ENCODE results near the gene NRN1L.
"Not testable (repeated sequence)": the region's sequence is repeated elsewhere in the genome, so short reads cannot be mapped to it uniquely, and the experiment has no call there.

The NRN1L gene

DNA sequence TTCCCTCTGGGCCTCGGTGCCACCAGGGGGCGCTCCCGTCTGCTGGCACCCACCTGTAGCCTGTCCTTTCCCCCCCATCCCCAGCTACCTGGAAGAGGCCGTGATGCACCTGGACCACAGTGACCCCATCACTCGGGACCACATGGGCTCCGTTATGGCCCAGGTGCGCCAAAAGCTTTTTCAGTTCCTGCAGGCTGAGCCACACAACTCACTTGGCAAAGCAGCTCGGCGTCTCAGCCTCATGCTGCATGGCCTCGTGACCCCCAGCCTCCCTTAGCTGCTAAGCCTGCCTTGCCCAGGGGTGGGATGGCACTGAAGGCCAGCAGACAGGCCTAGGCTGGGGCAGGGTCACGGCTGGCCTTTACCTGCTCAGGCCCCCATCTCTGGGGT is 818 bp upstream of the NRN1L start:
- DNase-seq = peak; percentile 71

DNA sequence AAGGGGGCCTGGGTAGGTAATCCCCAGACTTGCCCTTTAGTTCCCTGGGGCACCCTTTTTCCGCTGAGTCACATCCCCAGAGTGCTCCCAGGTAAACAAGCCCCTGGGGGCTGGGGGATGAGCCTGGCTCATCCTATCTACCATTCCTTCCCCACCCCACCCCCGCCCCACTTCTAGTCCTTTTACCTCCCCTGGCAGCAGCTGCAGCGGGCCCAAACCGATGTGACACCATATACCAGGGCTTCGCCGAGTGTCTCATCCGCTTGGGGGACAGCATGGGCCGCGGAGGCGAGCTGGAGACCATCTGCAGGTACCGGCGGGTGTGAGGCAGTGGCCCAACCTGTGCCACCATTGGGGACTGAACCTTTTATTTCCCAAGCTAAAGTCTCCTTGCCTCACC is 860 bp downstream of the NRN1L start:
- no peak for DNase-seq

DNA sequence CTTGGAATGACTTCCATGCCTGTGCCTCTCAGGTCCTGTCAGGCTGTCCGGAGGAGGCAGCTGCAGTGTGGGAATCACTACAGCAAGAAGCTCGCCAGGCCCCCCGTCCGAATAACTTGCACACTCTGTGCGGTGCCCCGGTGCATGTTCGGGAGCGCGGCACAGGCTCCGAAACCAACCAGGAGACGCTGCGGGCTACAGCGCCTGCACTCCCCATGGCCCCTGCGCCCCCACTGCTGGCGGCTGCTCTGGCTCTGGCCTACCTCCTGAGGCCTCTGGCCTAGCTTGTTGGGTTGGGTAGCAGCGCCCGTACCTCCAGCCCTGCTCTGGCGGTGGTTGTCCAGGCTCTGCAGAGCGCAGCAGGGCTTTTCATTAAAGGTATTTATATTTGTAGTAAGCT is 1.3 kb downstream of the NRN1L start:
- no peak for DNase-seq

DNA sequence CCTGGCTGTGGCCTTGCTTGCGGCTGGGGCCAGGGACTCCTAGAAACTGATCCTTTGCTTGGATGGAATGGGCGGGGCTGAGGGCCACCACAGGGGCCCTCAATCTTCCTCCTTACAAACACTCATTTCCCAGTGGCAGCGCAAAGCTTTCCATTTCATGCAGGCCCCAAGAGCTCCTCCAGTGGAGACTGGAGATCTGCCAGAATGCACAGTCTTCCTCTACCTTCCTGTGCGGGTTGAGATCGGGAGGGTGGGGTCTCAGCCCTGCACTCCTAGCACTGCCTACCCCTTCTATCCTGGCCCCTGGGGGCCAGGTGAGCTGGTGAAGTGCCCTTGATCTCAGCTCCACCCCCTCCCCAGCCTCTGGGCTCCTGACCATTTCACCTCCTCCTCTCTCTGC is 1.7 kb downstream of the NRN1L start:
- no peak for DNase-seq

DNA sequence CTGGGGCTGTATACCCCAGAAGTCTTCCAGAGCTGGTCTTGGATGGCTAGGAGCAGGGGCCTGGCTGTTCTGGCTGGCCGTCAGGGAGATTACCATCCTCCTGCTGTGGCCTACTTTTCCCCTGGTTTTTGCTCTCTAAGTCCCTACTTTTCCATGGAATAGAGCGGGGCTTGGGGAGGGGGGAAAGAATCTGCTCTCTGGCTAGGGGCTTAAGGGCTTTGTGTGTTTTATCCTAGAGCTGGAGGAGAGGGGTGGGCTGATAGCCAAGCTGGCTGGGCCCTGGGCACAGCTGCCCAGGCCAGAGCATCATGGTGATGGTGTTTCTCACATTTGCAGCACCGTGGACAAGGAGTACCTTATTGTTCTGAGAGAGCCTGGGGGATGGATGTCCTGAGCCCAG is 3.6 kb downstream of the NRN1L start:
- no peak for DNase-seq

DNA sequence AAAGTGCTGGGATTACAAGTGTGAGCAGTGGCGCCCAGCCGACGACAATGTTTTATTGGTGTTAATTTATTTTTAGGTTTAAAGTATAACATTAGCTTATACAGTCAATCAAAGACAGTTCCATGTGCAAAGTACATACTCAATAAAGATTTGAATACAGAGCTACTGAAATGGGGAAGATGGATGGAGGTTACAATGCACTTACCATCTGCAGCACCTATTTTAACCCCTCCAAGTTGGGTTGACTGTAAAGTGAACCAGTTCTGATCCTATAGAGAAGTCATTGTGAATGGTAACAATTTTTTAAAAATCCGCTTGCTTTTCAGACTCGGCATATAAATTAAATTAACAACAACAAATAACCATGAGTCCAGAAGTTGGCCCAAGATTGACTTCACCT is 7.7 kb downstream of the NRN1L start:
- no peak for DNase-seq

DNA sequence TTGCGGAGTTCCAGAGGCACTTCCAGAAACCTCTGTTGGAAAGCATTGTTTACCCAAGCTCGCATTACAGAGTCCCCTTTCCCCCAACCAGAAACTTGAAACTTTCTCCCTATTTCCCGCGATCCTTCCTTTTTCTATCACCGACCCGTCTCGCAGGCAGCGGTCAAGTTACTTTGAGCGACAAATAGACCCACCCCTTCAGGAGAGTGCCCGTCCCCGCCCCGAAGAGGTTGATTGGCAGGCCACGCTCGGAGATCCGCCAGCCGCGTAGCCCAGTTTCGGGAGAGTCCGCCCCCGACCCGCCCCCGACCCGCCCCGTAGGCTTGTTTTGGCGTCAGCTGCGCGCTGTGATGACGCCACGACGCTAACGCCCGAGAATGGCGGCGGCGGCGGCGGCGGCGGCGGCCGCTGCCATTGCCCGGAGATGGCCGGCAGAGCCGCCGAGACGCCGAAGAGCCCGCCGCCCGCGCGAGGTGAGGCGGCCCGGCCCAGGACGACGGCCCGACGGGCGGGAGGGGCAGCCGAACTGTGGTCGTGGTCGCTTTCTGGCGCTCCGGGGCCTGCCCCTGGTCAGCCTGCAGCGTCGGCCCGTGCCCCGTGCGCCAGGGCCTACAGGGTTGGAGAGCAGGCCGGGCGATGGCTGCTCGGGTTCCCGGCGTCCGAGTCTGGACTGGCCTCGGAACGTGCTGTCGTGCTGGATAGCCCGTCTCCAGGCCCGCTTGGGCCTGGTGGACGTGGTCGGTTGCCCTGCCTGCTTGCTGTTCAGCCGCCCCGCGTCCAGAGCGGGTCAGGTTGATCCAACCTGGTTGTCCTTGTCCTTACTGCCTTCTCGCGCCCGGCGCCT is 8.4 kb downstream of the NRN1L start, which contains the start of gene PSKH1:
Gene PSKH1 (plus strand): TSS at position 356 of the 844 bp plus-strand sequence. CDS start 15,496 bp downstream, outside the sequence.
- peak; percentile 99 for DNase-seq

DNA sequence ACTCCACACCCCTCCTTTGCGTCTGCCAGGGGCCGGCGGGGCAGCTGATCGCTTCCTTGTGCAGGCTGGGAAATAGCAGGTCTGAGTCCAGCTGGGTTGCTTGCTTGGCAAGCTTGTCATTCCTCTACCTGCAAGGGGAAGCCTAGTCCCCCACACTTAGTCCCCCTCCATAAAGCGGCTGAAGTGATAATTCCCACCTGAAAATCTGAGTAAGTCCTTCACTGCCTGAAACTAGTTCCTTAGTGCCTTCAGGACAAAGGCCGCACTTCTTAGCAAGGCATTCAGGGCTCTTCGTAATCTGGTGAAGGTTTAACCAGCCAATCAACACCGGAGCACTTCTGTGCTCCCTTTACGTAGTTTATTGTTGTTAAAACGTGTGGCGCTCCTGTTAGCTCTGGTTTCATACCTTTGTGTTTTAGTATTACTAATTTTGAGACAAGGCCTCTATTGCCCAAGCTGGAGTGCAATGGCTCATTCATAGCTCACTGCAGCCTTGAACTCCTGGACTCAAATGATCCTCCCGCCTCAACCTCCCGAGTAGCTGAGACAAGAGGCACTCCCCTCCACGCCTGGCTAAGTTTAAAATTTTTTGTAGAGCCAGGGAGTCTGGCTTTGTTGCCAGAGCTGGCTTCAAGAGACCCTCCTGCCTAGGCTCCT is 9.2 kb downstream of the NRN1L start:
- DNase-seq = no peak

DNA sequence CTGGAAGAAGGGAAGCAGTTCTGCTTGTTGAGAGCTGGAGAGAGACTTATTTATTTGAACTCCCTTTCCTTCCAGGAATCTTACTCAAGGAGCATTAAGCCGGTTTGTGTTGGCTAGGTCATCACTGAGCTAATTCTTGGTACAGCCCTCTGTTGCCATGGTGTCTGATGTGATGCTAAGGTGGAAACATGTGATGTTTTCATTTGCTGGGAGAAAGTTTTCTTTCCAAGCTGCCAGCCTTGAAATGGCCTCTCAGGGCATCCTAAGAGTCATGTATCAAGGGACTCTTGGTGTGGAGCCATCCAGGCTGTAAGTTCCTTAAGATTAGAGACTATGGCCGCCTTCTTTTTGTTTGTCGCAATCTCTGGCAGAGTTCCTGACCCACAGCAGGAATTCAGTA is 12.5 kb downstream of the NRN1L start:
- DNase-seq = no peak

DNA sequence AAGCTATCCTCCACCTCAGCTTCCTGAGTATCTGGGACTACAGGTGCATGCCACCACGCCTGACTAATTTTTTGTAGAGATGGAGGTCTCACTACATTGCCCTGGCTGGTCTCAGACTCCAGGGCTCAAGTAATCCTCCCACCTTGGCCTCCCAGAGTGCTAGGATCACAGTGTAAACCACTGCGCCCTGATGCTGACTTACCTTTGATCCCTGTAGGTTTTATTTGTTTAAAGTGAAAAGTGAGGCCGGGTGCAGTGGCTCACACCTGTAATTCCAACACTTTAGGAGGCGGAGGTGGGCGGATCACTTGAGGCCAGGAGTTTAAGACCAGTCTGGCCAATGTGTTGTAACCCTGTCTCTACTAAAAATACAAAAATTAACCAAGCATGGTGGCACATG is 17.0 kb downstream of the NRN1L start:
- DNase-seq = no peak

DNA sequence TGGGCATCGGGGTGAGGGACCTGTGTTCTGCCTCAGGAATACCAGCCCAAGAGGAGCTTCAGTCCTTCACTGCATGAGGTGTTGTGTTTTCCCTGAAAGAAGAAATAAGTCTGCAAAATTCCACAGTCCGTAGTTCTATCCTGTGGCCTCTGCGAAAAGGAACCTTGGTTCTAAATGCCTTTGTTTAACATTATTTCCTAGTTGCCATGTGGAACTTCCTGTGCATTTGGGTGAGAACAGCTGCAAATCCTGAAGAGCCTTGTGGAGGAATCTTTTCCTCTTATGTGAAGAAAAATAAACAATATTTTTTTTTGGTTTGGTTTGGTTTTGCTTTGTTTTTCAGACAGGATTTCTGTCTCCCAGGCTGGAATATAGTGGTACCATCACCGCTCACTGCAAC is 18.1 kb downstream of the NRN1L start:
- no peak for DNase-seq

DNA sequence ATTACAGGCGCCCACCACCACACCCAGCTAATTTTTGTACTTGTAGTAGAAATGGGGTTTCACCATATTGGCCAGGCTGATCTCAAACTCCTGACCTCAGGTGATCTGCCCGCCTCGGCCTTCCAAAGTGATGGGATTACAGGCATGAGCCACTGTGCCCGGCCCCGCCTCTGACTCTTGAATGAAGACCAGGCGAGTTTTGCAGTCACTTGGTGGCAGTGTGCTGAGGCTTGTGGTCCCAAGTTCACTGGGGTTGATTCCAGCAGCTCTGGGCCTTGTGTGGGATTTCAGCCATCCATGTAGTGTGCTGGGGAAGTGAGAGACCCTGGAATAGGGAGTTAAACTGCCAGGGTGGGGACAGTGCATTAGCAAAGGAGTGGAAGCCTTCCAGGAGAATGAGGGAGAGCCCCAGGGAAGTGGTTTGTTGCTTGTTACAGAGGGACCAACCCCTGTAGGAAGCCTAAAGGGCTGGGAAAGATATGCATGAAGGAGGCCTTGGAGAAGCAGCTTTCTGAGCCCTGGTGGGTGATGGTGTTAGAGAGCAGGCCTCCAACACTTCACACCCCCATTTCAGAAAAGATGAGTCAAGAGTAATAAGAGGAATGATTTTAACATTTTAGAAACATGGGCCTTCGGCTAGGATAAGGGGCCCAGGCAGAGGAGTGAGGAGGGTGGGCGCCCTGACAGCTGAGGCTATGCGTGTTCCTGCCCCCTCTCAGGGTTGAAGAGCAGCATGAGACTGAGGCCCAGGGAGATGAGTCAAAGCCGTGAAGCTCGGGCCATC is 22.9 kb downstream of the NRN1L start:
- no peak for DNase-seq

DNA sequence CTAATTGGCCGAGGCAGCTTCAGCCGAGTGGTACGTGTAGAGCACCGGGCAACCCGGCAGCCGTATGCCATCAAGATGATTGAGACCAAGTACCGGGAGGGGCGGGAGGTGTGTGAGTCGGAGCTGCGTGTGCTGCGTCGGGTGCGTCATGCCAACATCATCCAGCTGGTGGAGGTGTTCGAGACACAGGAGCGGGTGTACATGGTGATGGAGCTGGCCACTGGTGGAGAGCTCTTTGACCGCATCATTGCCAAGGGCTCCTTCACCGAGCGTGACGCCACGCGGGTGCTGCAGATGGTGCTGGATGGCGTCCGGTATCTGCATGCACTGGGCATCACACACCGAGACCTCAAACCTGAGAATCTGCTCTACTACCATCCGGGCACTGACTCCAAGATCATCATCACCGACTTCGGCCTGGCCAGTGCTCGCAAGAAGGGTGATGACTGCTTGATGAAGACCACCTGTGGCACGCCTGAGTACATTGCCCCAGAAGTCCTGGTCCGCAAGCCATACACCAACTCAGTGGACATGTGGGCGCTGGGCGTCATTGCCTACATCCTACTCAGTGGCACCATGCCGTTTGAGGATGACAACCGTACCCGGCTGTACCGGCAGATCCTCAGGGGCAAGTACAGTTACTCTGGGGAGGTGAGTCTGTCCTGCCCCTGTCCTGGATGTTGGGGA is 24.5 kb downstream of the NRN1L start:
- no peak for DNase-seq

DNA sequence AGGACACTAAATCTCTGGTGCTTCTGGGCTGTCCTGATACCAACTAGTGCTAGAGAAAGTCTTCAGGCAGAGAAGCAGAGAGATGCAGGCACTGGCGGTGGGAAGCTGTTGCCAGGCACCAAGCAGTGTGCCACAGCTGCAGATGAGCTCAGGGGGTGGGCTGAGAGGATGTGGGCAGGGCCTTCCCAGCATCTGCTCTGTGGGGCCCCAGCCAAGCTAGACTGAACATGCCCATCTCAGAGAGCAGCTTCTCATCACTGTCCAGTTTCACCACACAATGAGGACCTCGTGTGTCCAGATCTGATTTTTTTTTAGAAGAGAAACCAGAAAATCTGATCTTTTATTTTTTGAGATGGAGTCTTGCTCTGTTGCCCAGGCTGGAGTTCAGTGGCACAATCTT is 25.5 kb downstream of the NRN1L start:
- peak; percentile 62 for DNase-seq

DNA sequence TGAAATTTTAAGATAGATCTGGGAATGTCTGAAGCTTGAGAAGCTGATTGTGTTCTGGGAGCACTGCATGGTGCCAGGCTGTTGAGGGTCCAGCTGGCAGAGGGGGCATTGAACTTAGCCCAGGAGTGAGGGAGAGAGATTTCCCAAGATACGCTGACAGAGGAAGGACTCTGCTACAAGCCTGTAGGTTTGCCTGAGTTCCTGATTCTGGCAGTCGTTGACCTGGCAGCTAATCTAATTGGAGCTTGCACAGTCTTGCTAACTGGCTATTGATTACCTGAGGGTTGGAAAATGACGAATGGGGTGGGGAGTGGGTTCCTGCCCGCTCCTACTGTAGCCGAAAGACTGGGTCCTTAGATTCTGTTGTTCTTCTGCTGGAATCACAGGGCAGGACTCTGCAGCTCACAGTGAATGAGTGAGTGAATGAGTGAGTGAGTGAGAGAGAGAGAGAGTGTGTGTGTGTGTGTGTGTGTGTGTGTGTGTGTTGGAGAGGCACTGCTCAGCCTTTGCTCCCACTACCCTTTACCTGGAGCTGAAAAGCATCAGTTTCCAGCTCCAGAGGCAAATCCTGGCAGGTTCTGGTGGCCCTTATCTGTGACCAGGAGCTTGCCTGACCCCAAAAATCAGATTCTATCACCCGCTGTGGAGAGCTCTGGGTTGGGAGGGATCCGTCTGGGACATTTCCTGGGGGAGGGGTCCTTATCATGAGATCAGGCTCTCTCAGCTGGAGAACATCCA is 30.2 kb downstream of the NRN1L start:
- DNase-seq = no peak

DNA sequence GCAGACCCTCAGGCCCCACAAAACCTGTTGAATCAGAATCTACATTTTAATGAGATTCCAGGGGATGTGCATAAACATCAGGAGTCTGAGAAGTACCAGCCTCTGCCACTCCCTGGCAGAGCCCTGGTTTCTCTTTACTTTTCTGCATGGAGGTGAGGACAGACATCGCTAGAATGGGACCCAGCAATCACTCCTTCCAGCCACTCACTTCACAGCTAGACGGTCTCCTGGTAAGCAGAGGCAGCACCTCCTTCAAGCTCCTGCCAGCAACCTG is 30.7 kb downstream of the NRN1L start:
- not testable (repeated sequence) for DNase-seq

DNA sequence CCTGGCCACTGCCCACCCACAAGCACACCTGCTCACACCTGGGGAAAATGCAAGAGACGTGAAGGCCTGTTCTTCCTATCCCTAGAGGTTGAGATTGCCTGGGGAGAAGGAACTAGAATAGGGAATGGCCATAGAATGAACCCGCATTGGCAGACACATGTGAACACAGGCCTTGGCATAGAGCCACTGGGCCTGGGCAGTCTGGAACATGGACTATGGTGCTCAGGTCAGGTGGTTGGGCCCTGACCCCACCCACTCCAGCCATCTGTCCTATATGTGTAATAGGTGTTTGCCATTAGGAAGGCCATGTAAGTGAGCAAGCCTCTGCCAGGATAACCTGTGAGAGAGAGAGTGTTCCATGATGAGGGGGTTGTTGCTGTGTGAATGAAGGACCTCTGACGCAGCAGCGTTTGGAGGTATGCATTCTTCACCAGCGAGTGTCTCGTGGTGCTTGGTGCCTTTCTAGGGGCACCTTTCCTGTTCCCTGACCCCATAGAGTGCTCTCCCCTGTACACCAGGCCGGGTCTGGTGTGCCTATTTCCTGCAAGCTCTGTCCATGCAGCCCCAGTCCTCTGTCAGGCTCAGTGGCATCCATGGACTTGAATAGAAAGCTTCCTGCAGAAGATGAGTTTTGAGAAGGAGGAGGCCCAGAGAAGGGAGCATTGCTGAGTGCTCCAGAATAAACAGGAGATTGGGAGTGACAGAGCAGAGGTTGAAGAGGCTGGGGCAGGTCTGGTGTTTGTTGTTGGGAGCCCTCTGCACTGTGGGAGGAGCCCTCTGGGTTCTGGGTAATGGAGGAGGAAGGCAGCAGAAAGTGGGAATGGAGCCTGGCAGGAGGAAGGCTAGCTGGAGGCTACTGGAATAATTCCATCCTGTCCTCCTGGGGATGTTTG is 31.4 kb downstream of the NRN1L start:
- DNase-seq = no peak

DNA sequence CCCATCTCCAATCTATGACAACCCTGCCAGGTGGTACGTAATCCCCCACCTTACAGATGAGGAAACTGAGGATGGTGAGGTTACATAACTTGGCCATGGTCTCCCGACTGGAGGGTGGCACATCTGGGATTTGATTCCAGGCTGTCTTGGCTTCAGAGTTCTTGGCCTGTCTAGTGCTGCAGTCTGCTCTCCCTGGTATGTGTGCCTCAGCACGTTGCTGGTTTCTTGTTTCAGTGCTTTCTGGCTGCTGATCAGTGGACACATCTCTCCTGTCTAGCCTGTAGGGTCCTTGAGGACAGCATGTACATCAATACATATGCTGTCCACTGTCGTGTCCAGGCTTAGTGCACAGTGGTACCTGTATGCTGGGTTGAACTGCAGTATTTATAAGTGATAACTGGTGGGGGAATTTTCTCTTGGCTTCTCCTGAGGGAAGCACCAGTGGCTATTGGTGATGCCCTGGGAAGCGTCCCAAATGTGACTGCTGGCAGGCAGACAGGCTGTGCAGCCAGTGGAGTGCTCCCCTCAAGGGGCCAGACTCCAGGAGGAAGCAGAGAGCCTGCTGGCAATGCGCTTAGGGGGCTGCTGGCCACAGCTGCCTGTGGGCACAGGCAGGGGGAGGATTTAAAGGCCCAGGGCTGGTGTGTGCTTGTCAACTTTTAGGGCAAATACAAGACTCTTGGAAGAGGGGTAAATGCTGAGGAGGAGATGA is 32.6 kb downstream of the NRN1L start:
- no peak for DNase-seq

DNA sequence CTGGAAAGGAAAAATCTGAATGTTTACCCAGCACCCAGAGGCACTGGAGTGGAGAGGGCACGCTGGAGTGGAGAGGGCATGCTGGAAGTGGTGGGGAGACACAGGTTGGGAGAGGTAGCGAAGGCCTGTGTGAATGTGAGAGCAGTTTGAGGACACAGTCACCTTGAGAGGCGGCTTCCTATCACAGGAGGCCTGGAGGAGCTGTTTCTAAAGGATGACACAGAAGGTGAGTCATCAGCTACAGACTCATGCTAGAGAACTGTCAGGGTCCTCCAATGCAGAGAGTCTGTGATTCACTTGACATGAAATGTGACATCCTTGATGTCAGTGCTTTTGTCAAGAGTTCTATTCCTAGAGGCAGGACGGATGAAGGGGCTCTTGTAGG is 33.2 kb downstream of the NRN1L start:
- no peak for DNase-seq

DNA sequence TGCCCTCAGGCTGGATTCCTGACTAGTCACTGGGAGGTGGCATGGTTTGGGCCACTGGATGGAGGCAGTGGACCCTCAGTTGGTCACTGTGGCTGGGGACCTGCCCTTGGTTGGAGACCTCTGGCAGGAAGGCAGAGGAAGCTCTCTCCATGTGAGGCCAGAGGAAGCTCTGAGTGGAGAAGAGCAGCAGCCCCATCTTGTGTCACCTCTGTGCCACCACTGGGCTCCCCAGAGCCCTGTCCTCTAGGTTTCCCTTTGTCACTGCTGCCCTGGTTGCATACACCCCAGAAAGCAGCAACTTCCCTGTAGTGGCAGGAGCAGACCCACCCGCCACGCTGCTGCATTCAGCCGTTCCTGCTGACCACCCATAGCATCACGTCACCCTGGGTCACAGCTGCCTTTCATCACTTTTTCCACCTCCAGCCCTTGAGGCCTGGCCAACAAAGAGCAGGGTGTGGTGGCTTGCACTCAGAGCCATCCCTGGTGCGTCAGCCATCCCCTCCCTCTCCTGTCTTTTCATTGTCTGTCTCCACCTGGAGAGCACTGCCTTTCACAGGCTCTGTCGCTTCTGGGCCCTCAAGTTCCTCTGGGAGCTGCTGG is 35.0 kb downstream of the NRN1L start:
- no peak for DNase-seq
